OCI-LY7 (cell line): ENCODE results near the gene BLMH. TPM values are rescaled to one million over a fixed set of nuclear protein-coding genes. Genes with fewer than 3 reads are reported as not detected.

Source experiments
- BruUV-seq: library from RNA; stranded (reverse); fragments of 400-500 nt; replicated peaks from 2 replicates; lab custom pipeline; 2021; lab: Mats Ljungman, UMichigan
- CTCF ChIA-PET: fragments of 300-600 bp; sonication (Branson Sonifier 250); formaldehyde crosslinking; loops from one replicate; lab custom pipeline; 2022; ENCODE audit warnings: antibody characterized with exemption; ENCODE audit not compliant: unreplicated experiment; lab: Charles Lee
- POLR2A ChIA-PET: fragments of 300-600 bp; sonication (Branson Sonifier 250); formaldehyde crosslinking; loops from one replicate; lab custom pipeline; 2022; ENCODE audit warnings: antibody characterized with exemption; lab: Charles Lee
- DNase-seq: peaks from one replicate; pipeline ENCODE4 v3.0.0-alpha.2; 2015; ENCODE audit warnings: low spot score
- H2AFZ ChIP-seq: fragments of 200-600 bp; sonication (generic), shearing (Covaris generic); 2 replicates; pipeline ENCODE4 v1.6.1; 2014; ENCODE audit warnings: mild to moderate bottlenecking, antibody characterized with exemption, low read length, moderate library complexity
- H3K27ac ChIP-seq: fragments of 200-600 bp; sonication (generic); 2 replicates; pipeline ENCODE4 v1.5.1; 2014; ENCODE audit warnings: mixed run types, low read depth, mild to moderate bottlenecking, moderate library complexity, low read length, inconsistent platforms; ENCODE audit not compliant: poor library complexity, severe bottlenecking
- H3K36me3 ChIP-seq: fragments of 200-600 bp; sonication (generic); 2 replicates; pipeline ENCODE4 v1.6.1; 2014; ENCODE audit warnings: mild to moderate bottlenecking, antibody characterized with exemption, low read length, moderate library complexity, mixed read lengths; ENCODE audit not compliant: insufficient read depth
- H3K4me1 ChIP-seq: fragments of 200-600 bp; sonication (generic); 2 replicates; pipeline ENCODE4 v1.5.1; 2014; ENCODE audit warnings: mild to moderate bottlenecking, low read length; ENCODE audit not compliant: insufficient read depth, poor library complexity, severe bottlenecking
- H3K4me2 ChIP-seq: fragments of 200-600 bp; sonication (generic); 2 replicates; pipeline ENCODE4 v1.6.1; 2014; ENCODE audit warnings: mild to moderate bottlenecking, low read length
- H3K4me3 ChIP-seq: fragments of 200-600 bp; sonication (generic); 2 replicates; pipeline ENCODE4 v1.5.1; 2014; ENCODE audit warnings: mild to moderate bottlenecking, low read depth, low read length; ENCODE audit not compliant: poor library complexity, severe bottlenecking
- H3K79me2 ChIP-seq: fragments of 200-600 bp; sonication (generic); 2 replicates; pipeline ENCODE4 v1.6.1; 2016; ENCODE audit warnings: low read depth, mild to moderate bottlenecking, low read length, moderate library complexity, mixed read lengths; ENCODE audit not compliant: insufficient read depth
- H3K9me2 ChIP-seq: fragments of 200-600 bp; sonication (generic); 2 replicates; pipeline ENCODE4 v1.6.1; 2016; ENCODE audit warnings: mild to moderate bottlenecking, low read length, mixed read lengths; ENCODE audit not compliant: insufficient read depth
- H3K9me3 ChIP-seq: fragments of 200-600 bp; sonication (generic); 2 replicates; pipeline ENCODE4 v1.6.1; 2014; ENCODE audit warnings: mild to moderate bottlenecking, mixed run types, low read length, mixed read lengths
- H4K20me1 ChIP-seq: fragments of 200-600 bp; sonication (generic); 2 replicates; pipeline ENCODE4 v1.6.1; 2014; ENCODE audit warnings: mild to moderate bottlenecking, antibody characterized with exemption, low read length, moderate library complexity, mixed read lengths; ENCODE audit not compliant: insufficient read depth
- EZH2phosphoT487 ChIP-seq: fragments of 200-600 bp; sonication (generic); IDR thresholded peaks from 2 replicates; pipeline ENCODE4 v1.6.1; 2018; ENCODE audit warnings: low read depth, borderline replicate concordance, mild to moderate bottlenecking, mixed run types, antibody characterized with exemption, low read length, moderate library complexity, mixed read lengths
- intact Hi-C: fragments of 100-400 bp; cut with micrococcal nuclease; formaldehyde crosslinking; loops from one replicate; pipeline ENCODE4 v1.10.0; 2022; ENCODE audit not compliant: unreplicated experiment
- total RNA-seq, 2 experiments: library from RNA; depleted of rRNA in 1 of 2; stranded (reverse); fragments of >200 nt in 1 of 2; shearing (Covaris generic) in 1 of 2; gene quantifications; 2 replicates each; pipeline ENCODE4 v1.2.3, GENCODE V29; 2014 to 2022
- TF ChIP-seq, protein P1 (sequence below): fragments of 200-600 bp; sonication (generic); conservative IDR thresholded peaks from 2 replicates; pipeline ENCODE4 v1.5.1; 2014; ENCODE audit warnings: mild to moderate bottlenecking, antibody characterized with exemption, low read length, moderate library complexity, mixed read lengths

The BLMH gene
- total RNA-seq, 2 experiments from 2014 or later: 35.0 to 65.7 TPM

DNA sequence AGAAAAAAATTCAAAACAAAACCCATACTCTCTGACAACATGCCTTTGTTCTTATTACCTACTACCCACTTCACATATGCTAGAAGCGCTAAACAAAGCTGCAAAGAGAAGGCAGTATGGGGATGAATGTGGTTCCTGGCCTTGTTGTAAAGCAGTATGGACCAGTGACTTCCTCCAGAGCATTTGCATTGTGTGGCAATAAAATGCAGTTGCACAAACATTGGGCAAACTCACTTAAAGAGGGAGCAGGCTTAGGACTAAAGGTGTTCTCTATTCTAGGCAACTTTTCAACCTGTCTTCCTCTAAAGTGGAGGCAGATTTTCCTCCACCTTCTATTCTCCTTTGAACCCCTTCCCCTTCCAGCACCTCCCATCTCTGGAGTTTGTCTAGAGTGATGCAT lies 25.0 kb upstream of the BLMH start:
- H3K9me2 ChIP-seq: no peaks in the 10 kb centered on the region
- H3K4me1 ChIP-seq: peaks cover 29% of the 10 kb centered on the region
- intact Hi-C loops: no loop called here
- DNase-seq: no peak
- no peak overlapping the region for H3K4me2 ChIP-seq
- peak overlapping the region; percentile 17; the same call in 1 of the 2 replicates for H2AFZ ChIP-seq
- H3K4me3 ChIP-seq: no peak overlapping the region
- H3K36me3 ChIP-seq: no peaks in the 10 kb centered on the region
- BruUV-seq: no TSS peak
- CTCF ChIA-PET: no interaction called here
- POLR2A ChIA-PET: interaction anchor here (0.7 to 1.2 kb wide), 2 partner anchors 9 to 61 kb away, joined by 3 to 8 read pairs; no protein-coding TSS in a partner anchor
- H3K9me3 ChIP-seq: no peaks in the 10 kb centered on the region
- TF ChIP-seq, protein P1, sequence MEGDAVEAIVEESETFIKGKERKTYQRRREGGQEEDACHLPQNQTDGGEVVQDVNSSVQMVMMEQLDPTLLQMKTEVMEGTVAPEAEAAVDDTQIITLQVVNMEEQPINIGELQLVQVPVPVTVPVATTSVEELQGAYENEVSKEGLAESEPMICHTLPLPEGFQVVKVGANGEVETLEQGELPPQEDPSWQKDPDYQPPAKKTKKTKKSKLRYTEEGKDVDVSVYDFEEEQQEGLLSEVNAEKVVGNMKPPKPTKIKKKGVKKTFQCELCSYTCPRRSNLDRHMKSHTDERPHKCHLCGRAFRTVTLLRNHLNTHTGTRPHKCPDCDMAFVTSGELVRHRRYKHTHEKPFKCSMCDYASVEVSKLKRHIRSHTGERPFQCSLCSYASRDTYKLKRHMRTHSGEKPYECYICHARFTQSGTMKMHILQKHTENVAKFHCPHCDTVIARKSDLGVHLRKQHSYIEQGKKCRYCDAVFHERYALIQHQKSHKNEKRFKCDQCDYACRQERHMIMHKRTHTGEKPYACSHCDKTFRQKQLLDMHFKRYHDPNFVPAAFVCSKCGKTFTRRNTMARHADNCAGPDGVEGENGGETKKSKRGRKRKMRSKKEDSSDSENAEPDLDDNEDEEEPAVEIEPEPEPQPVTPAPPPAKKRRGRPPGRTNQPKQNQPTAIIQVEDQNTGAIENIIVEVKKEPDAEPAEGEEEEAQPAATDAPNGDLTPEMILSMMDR: no peak
- TF ChIP-seq EZH2phosphoT487: no peak
- no peaks in the 10 kb centered on the region for H3K79me2 ChIP-seq
- H4K20me1 ChIP-seq: no peaks in the 10 kb centered on the region
- H3K27ac ChIP-seq: no peak overlapping the region

DNA sequence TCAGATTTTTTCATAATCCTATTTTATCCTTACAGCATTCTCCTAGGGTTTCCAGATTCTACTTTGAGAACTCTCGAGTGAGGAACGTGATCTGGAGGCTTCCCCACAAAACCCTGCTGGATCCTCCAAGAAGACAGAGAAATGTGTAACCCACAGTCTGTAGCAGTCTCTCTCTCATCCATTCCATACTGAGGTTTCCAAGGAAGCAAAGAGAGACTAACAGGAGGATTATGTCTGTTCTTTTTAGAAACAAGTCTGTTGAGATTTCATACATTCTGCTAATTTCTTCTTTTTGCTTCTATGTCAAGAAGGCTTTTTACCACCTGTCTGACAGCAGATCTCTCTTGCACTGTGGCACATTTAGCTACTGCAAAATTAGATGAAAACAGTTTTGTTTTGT lies 23.4 kb upstream of the BLMH start:
- no peak for DNase-seq
- Histone ChIP-seq H3K9me2 (no peaks in the 10 kb centered on the region), H4K20me1 (no peaks in the 10 kb centered on the region), H3K4me3 (no peak overlapping the region), H3K79me2 (no peaks in the 10 kb centered on the region), H3K27ac (no peak overlapping the region), H2AFZ (peak overlapping the region; percentile 52; the same call in 1 of the 2 replicates), H3K36me3 (no peaks in the 10 kb centered on the region), H3K4me2 (no peak overlapping the region), H3K4me1 (peaks cover 16% of the 10 kb centered on the region), H3K9me3 (no peaks in the 10 kb centered on the region)
- intact Hi-C loops: no loop called here
- no TSS peak for BruUV-seq
- CTCF ChIA-PET: no interaction called here
- POLR2A ChIA-PET: interaction anchor here (0.8 kb wide), 2 partner anchors 9 to 26 kb away, joined by 3 to 4 read pairs; no protein-coding TSS in a partner anchor
- TF ChIP-seq EZH2phosphoT487: no peak
- TF ChIP-seq, protein P1: no peak

DNA sequence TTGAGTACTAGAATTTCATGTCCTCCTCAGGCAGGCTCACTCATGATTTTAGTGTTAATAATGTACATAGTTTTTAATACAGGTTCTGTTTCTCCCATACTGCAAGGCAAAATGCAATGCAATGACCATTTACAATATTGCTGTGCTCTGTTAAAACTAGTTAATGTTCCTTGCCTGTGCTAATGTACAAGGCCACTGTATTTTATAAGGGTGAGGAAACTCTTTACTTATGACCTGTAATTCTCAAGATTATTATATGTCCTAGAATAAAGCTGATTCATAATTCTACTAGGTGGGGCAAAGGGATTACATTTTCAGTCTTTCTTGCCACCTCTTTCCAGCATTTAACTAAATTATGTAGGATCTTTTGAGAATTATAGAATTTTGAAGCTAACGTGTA lies 22.7 kb upstream of the BLMH start:
- CTCF ChIA-PET: no interaction called here
- Histone ChIP-seq H2AFZ (no peak overlapping the region), H3K4me2 (no peak overlapping the region), H3K4me1 (peaks cover 16% of the 10 kb centered on the region), H3K9me2 (no peaks in the 10 kb centered on the region), H3K36me3 (no peaks in the 10 kb centered on the region), H3K4me3 (no peak overlapping the region), H3K79me2 (no peaks in the 10 kb centered on the region), H3K9me3 (no peaks in the 10 kb centered on the region), H4K20me1 (no peaks in the 10 kb centered on the region), H3K27ac (no peak overlapping the region)
- POLR2A ChIA-PET: interaction anchor here (0.8 kb wide), 1 partner anchor 27 kb away, joined by 3 read pairs; no protein-coding TSS in a partner anchor
- TF ChIP-seq EZH2phosphoT487: no peak
- TF ChIP-seq, protein P1: no peak
- DNase-seq: no peak
- intact Hi-C loops: no loop called here
- no TSS peak for BruUV-seq
